ENCODE results near the gene PSTPIP2. TPM values are rescaled to one million over a fixed set of nuclear protein-coding genes. Genes with fewer than 3 reads are reported as not detected.

Gene PSTPIP2
- total RNA-seq, 2 experiments from 2014 or later: 5.9 to 6.0 TPM

DNA sequence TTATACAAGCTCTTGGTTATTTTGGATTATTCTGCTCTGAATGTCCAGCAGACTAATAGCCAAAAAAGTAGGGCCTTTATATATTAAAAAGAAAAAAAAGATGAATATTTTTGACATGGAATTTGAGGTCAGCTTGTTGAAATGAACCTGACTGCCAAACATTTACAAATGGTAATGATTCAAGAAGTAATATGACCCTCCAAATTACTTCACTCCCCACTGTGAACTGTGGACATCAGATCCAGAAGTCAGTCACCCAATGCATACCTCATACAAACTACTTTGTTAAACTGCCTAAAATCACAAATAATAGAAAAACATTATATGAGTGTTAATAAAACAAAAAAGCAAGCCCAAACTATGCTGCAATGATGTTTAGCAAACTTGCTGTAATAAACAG lies 115.0 kb downstream of the PSTPIP2 start:
- CTCF ChIA-PET: no interaction called here
- intact Hi-C loops (cut with DNase I, micrococcal nuclease): no loop called here
- H3K4me1 Mint-ChIP-seq (ENCODE audit: low read depth): peaks cover 55% of the 10 kb centered on the region

DNA sequence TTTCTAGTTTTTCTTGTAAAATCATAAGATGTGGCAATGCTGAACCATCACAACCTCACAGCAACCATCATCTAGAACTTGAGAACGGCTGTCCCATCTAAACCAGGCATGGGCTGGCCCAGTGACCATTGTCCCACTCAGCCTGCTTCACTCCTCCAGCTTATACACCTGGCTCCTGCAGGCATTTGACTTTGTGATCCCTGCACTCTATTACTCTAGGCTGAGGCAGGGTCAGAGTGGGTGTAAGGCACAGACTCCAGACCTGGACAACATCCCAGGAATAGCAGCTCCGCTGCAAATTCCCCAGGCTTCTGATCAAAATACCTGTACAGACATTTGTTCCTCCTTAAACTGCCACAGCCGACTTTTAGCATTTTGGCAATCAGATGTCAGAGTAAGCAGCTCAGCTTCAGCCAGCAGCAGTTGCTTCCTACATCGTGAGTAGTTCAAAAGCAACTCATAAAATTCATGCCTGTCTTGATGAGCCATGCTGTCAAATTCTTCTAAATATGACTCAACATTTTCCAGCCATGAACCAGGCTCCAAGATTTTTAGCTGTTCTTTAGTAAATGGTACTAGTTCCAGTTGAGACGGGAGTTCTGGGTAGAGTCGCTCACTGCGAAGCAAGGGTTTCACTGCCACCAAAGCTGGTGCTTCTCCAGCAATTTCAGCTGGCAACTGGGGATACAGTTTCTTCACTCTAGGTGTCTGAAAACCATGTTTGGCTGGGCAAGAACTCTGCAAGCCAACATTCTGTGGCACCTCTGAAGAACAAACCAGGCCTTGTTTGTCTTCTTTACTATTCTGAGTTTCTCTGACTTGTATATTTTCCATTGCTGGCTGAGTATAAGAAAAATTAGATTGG lies 117.8 kb downstream of the PSTPIP2 start:
- H3K36me3 ChIP-seq (ENCODE audit: insufficient read depth, low read length): peaks cover 58% of the 10 kb centered on the region
- H3K4me3 Mint-ChIP-seq: no peak overlapping the region
- H3K27me3 ChIP-seq (ENCODE audit: control insufficient read depth in 1 of 2, insufficient read depth in 2 of 2, low read length in 2 of 2): no peaks in the 10 kb centered on the region
- ChIA-PET CTCF (no interaction called here), POLR2A (no interaction called here)
- H3K4me1 Mint-ChIP-seq (ENCODE audit: low read depth): peaks cover 37% of the 10 kb centered on the region
- H3K4me1 ChIP-seq (ENCODE audit: insufficient read depth, low read length): peaks cover 10% of the 10 kb centered on the region
- no peak overlapping the region for H3K4me3 ChIP-seq (ENCODE audit: low read length)
- no peak for TF ChIP-seq CTCF (IDR thresholded peaks at IDR 0.05)
- intact Hi-C loops (cut with DNase I, micrococcal nuclease): loop anchor here in 1 of 2 experiments (2.0 kb wide), 1 partner anchor 14 kb away; no protein-coding TSS in a partner anchor
- no peak for ATAC-seq (ENCODE audit: poor library complexity)
- no peaks in the 10 kb centered on the region for H3K27me3 Mint-ChIP-seq
- H3K9me3 Mint-ChIP-seq: no peaks in the 10 kb centered on the region
- DNase-seq: no peak
- H3K9me3 ChIP-seq (ENCODE audit: control insufficient read depth in 1 of 2, insufficient read depth in 1 of 2, low read length in 2 of 2): no peaks in the 10 kb centered on the region
- H3K27ac Mint-ChIP-seq: no peak overlapping the region
- H3K27ac ChIP-seq (ENCODE audit: low read depth in 1 of 2, low read length in 2 of 2): no peak overlapping the region
- H3K36me3 Mint-ChIP-seq (ENCODE audit: low read depth): peaks cover 74% of the 10 kb centered on the region

More for the DNA sequence above, 115.0 kb downstream of the PSTPIP2 start:
- no peaks in the 10 kb centered on the region for H3K9me3 ChIP-seq (ENCODE audit: control insufficient read depth in 1 of 2, insufficient read depth in 1 of 2, low read length in 2 of 2)
- H3K27me3 ChIP-seq (ENCODE audit: control insufficient read depth in 1 of 2, insufficient read depth in 2 of 2, low read length in 2 of 2): no peaks in the 10 kb centered on the region
- POLR2A ChIA-PET: interaction anchor here (0.7 kb wide), 1 partner anchor 141 kb away, joined by 3 read pairs; no protein-coding TSS in a partner anchor
- H3K4me3 Mint-ChIP-seq: no peak overlapping the region
- no peaks in the 10 kb centered on the region for H3K27me3 Mint-ChIP-seq
- H3K36me3 Mint-ChIP-seq (ENCODE audit: low read depth): peaks cover 57% of the 10 kb centered on the region
- H3K4me1 ChIP-seq (ENCODE audit: insufficient read depth, low read length): peaks cover 33% of the 10 kb centered on the region
- H3K36me3 ChIP-seq (ENCODE audit: insufficient read depth, low read length): peaks cover 39% of the 10 kb centered on the region
- no peak for ATAC-seq (ENCODE audit: poor library complexity)
- H3K27ac ChIP-seq (ENCODE audit: low read depth in 1 of 2, low read length in 2 of 2): no peak overlapping the region
- no peak overlapping the region for H3K27ac Mint-ChIP-seq
- no peak for DNase-seq
- H3K9me3 Mint-ChIP-seq: no peaks in the 10 kb centered on the region
- no peak for TF ChIP-seq CTCF (IDR thresholded peaks at IDR 0.05)
- no peak overlapping the region for H3K4me3 ChIP-seq (ENCODE audit: low read length)

DNA sequence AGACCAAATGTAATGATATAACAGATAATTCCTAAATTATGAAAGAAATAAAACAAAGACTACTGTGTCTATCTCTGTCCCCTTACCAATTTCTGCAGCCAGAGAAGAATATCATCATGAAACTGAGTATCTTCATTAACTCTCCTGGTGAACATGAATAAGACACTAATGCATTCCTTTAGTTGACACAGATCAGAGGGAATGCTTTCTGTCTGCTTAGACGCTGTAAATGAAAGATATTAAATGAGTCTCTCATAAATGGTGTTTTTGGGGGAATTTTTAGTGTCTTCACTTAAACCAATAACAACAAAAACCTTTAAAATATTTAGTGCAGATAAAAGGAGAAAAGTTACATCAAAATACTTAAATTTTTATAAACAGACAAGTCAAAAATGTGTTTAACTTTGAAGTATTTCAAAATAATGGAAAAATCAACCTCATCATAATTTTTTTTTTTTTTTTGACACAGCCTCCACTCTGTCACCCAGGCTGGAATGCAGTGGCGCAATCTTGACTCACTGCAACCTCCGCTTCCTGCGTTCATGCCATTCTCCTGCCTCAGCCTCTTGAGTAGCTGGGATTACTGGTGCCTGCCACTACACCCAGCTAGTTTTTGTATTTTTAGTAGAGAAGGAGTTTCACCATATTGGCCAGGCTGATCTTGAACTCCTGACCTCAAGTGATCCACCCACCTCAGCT lies 120.9 kb downstream of the PSTPIP2 start:
- no peak for ATAC-seq (ENCODE audit: poor library complexity)
- H3K36me3 Mint-ChIP-seq (ENCODE audit: low read depth): peaks cover 99% of the 10 kb centered on the region
- H3K27me3 Mint-ChIP-seq: no peaks in the 10 kb centered on the region
- ChIA-PET CTCF (no interaction called here), POLR2A (interaction anchor here (0.7 kb wide), 1 partner anchor 12 kb away, joined by 3 read pairs; no protein-coding TSS in a partner anchor)
- peaks cover 16% of the 10 kb centered on the region for H3K4me1 Mint-ChIP-seq (ENCODE audit: low read depth)
- no peaks in the 10 kb centered on the region for H3K9me3 Mint-ChIP-seq
- TF ChIP-seq CTCF (IDR thresholded peaks at IDR 0.05): no peak
- Histone ChIP-seq H3K4me3 (ENCODE audit: low read length) (no peak overlapping the region), H3K4me1 (ENCODE audit: insufficient read depth, low read length) (no peaks in the 10 kb centered on the region), H3K9me3 (ENCODE audit: control insufficient read depth in 1 of 2, insufficient read depth in 1 of 2, low read length in 2 of 2) (no peaks in the 10 kb centered on the region), H3K27me3 (ENCODE audit: control insufficient read depth in 1 of 2, insufficient read depth in 2 of 2, low read length in 2 of 2) (no peaks in the 10 kb centered on the region), H3K36me3 (ENCODE audit: insufficient read depth, low read length) (peaks cover 85% of the 10 kb centered on the region), H3K27ac (ENCODE audit: low read depth in 1 of 2, low read length in 2 of 2) (no peak overlapping the region)
- no peak overlapping the region for H3K27ac Mint-ChIP-seq
- DNase-seq: peak in 1 of 14 experiments; percentile 28
- intact Hi-C loops (cut with DNase I, micrococcal nuclease): no loop called here
- H3K4me3 Mint-ChIP-seq: no peak overlapping the region
